Sigmoid colon (tissue), 7 donors: ENCODE measurements around the gene BCAS1. TPM values are rescaled to one million over a fixed set of nuclear protein-coding genes. Genes with fewer than 3 reads are reported as not detected.

Experiments
- DNase-seq: peaks from one replicate; pipeline ENCODE4 v3.0.0-alpha.2; 2019
- H3K27ac ChIP-seq, 4 donors: fragments of 200-600 bp; sonication (generic); one replicate each; pipeline ENCODE4 v1.5.1; 2016 to 2019; ENCODE audit warnings: mild to moderate bottlenecking in 1 of 4
- H3K27me3 ChIP-seq, 3 donors: fragments of 200-600 bp; sonication (generic); one replicate each; pipeline ENCODE4 v1.5.1; 2019; ENCODE audit warnings: mild to moderate bottlenecking in 1 of 3
- H3K36me3 ChIP-seq, 4 donors: fragments of 200-600 bp; sonication (generic); one replicate each; pipeline ENCODE4 v1.5.1; 2016 to 2019
- H3K4me1 ChIP-seq, 4 donors: fragments of 200-600 bp; sonication (generic); one replicate each; pipeline ENCODE4 v1.5.1; 2017 to 2019
- H3K4me3 ChIP-seq, 4 donors: fragments of 200-600 bp; sonication (generic); one replicate each; pipeline ENCODE4 v1.5.1; 2017 to 2019; ENCODE audit warnings: mild to moderate bottlenecking in 2 of 4, moderate library complexity in 1 of 4
- H3K9me3 ChIP-seq, 4 donors: fragments of 200-600 bp in 3 of 4; sonication (generic) in 3 of 4; one replicate each; pipeline versions ENCODE4 v1.5.1 to v1.6.1; 2013 to 2019
- CTCF ChIP-seq, 4 experiments: fragments of 450-650 bp in 3 of 4; fragments of 200-600 bp in 1 of 4; IDR thresholded peaks; one replicate each; pipeline ENCODE4 v1.5.1; 2016 to 2019; ENCODE audit warnings: antibody characterized with exemption in 4 of 4, mild to moderate bottlenecking in 3 of 4, moderate library complexity in 2 of 4
- EP300 ChIP-seq, 4 donors: sonication (generic); formaldehyde crosslinking; IDR thresholded peaks; one replicate each; pipeline ENCODE4 v1.6.1; 2017; ENCODE audit warnings: antibody characterized with exemption in 4 of 4
- POLR2A ChIP-seq, 2 donors: fragments of 450-650 bp; IDR thresholded peaks; one replicate each; pipeline ENCODE4 v1.6.1; 2016; ENCODE audit warnings: antibody characterized with exemption in 2 of 2, mild to moderate bottlenecking in 2 of 2, moderate library complexity in 2 of 2
- POLR2AphosphoS5 ChIP-seq, 4 donors: sonication (generic); formaldehyde crosslinking; IDR thresholded peaks; one replicate each; pipeline ENCODE4 v1.6.1; 2017; ENCODE audit warnings: antibody characterized with exemption in 4 of 4
- WGBS, 2 donors: extraction: QIAGEN DNeasy Blood & Tissue Kit; methylation state at CpG; one replicate each; pipeline ENCODE4 v1.1.7; 2013; 5-methylcytosine and 5-hydroxymethylcytosine counted together
- intact Hi-C: fragments of 100-400 bp; cut with DNase I; formaldehyde crosslinking; loops from one replicate; pipeline ENCODE4 v1.15.1; 2023
- polyA plus RNA-seq, 3 donors: library from polyadenylated mRNA; stranded (reverse); fragments of 200-250 nt; gene quantifications; one replicate each; pipeline ENCODE4 v1.2.3, GENCODE V29; 2013
- total RNA-seq, 4 donors: library from RNA; depleted of rRNA; stranded (reverse); fragments of >200 nt; gene quantifications; one replicate each; pipeline ENCODE4 v1.1.0, GENCODE V29; 2016
- donor health status: healthy with polysubstance abuse.
- donor health status: Bipolar disorder and iron deficiency.
- donor health status: healthy.

Gene BCAS1
- total and polyA plus RNA-seq, 7 donors: 0.71 to 198 (median 35.4) TPM; not detected in 2

GRCh38 chr20:53964501-53965253 lies 105.7 kb downstream of the BCAS1 start:
- H3K9me3 ChIP-seq: no peaks in the 10 kb centered on the region
- intact Hi-C loops: no loop called here
- DNase-seq: no peak
- no peaks in the 10 kb centered on the region for H3K36me3 ChIP-seq
- no peaks in the 10 kb centered on the region for H3K27me3 ChIP-seq
- no peak overlapping the region for H3K27ac ChIP-seq
- no peak overlapping the region for H3K4me3 ChIP-seq
- 97 to 98% methylated on average over 4 of the region's 4 CpGs for WGBS, 2 donors
- H3K4me1 ChIP-seq: no peaks in the 10 kb centered on the region
- no peak for TF ChIP-seq POLR2AphosphoS5 (IDR thresholded peaks at IDR 0.05)
- TF ChIP-seq EP300 (IDR thresholded peaks at IDR 0.05): no peak
- TF ChIP-seq POLR2A (IDR thresholded peaks at IDR 0.05): no peak
- no peak for TF ChIP-seq CTCF (IDR thresholded peaks at IDR 0.05)

- Histone ChIP-seq H3K4me1 (no peaks in the 10 kb centered on the region), H3K4me3 (no peak overlapping the region), H3K27ac (no peak overlapping the region), H3K9me3 (no peaks in the 10 kb centered on the region), H3K36me3 (no peaks in the 10 kb centered on the region), H3K27me3 (no peaks in the 10 kb centered on the region)
- no peak for DNase-seq
- no peak for TF ChIP-seq POLR2A (IDR thresholded peaks at IDR 0.05)
- intact Hi-C loops: no loop called here
- 31 to 76% methylated on average over 3 of the region's 3 CpGs for WGBS, 2 donors
Measured at GRCh38 chr20:53964067-53964466, 106.3 kb downstream of the BCAS1 start.

- TF ChIP-seq CTCF (IDR thresholded peaks at IDR 0.05): peak in 1 of 4 experiments; percentile 10
- no peak for TF ChIP-seq POLR2AphosphoS5 (IDR thresholded peaks at IDR 0.05)
- no peak for TF ChIP-seq POLR2A (IDR thresholded peaks at IDR 0.05)
- intact Hi-C loops: no loop called here
- no peaks in the 10 kb centered on the region for H3K36me3 ChIP-seq
- no peaks in the 10 kb centered on the region for H3K9me3 ChIP-seq
- 82 to 90% methylated on average over 9 of the region's 9 CpGs for WGBS, 2 donors
- no peak overlapping the region for H3K4me3 ChIP-seq
- no peaks in the 10 kb centered on the region for H3K27me3 ChIP-seq
- H3K4me1 ChIP-seq: no peaks in the 10 kb centered on the region
- no peak overlapping the region for H3K27ac ChIP-seq
- DNase-seq: no peak
Measured at GRCh38 chr20:53963635-53964034, 106.8 kb downstream of the BCAS1 start.

GRCh38 chr20:53962388-53962787 lies 108.0 kb downstream of the BCAS1 start:
- no peak overlapping the region for H3K27ac ChIP-seq
- intact Hi-C loops: no loop called here

GRCh38 chr20:53961527-53961926 lies 108.9 kb downstream of the BCAS1 start:
- Histone ChIP-seq H3K4me3 (no peak overlapping the region), H3K4me1 (no peaks in the 10 kb centered on the region), H3K9me3 (no peaks in the 10 kb centered on the region), H3K27ac (no peak overlapping the region), H3K27me3 (no peaks in the 10 kb centered on the region), H3K36me3 (no peaks in the 10 kb centered on the region)
- TF ChIP-seq POLR2A (IDR thresholded peaks at IDR 0.05): no peak
- no peak for TF ChIP-seq EP300 (IDR thresholded peaks at IDR 0.05)
- no peak for TF ChIP-seq POLR2AphosphoS5 (IDR thresholded peaks at IDR 0.05)
- no peak for TF ChIP-seq CTCF (IDR thresholded peaks at IDR 0.05)
- 77 to 89% methylated on average over 4 of the region's 4 CpGs for WGBS, 2 donors
- intact Hi-C loops: no loop called here
- no peak for DNase-seq

More at GRCh38 chr20:53962388-53962787, 108.0 kb downstream of the BCAS1 start:
- no peak for DNase-seq
- Histone ChIP-seq H3K4me3 (no peak overlapping the region), H3K27me3 (no peaks in the 10 kb centered on the region), H3K9me3 (no peaks in the 10 kb centered on the region), H3K36me3 (no peaks in the 10 kb centered on the region), H3K4me1 (no peaks in the 10 kb centered on the region)
- TF ChIP-seq CTCF (IDR thresholded peaks at IDR 0.05) (no peak), POLR2A (IDR thresholded peaks at IDR 0.05) (no peak), EP300 (IDR thresholded peaks at IDR 0.05) (no peak), POLR2AphosphoS5 (IDR thresholded peaks at IDR 0.05) (no peak)
- 96 to 97% methylated on average over 3 of the region's 3 CpGs for WGBS, 2 donors
